Sigmoid colon (tissue), 7 donors: ENCODE measurements around the gene DAPK1. TPM values are rescaled to one million over a fixed set of nuclear protein-coding genes. Genes with fewer than 3 reads are reported as not detected.

Source experiments
- DNase-seq: peaks from one replicate; pipeline ENCODE4 v3.0.0-alpha.2; 2019
- H3K27ac ChIP-seq, 4 donors: fragments of 200-600 bp; sonication (generic); one replicate each; pipeline ENCODE4 v1.5.1; 2016 to 2019; ENCODE audit warnings: mild to moderate bottlenecking in 1 of 4
- H3K27me3 ChIP-seq, 3 donors: fragments of 200-600 bp; sonication (generic); one replicate each; pipeline ENCODE4 v1.5.1; 2019; ENCODE audit warnings: mild to moderate bottlenecking in 1 of 3
- H3K36me3 ChIP-seq, 4 donors: fragments of 200-600 bp; sonication (generic); one replicate each; pipeline ENCODE4 v1.5.1; 2016 to 2019
- H3K4me1 ChIP-seq, 4 donors: fragments of 200-600 bp; sonication (generic); one replicate each; pipeline ENCODE4 v1.5.1; 2017 to 2019
- H3K4me3 ChIP-seq, 4 donors: fragments of 200-600 bp; sonication (generic); one replicate each; pipeline ENCODE4 v1.5.1; 2017 to 2019; ENCODE audit warnings: mild to moderate bottlenecking in 2 of 4, moderate library complexity in 1 of 4
- H3K9me3 ChIP-seq, 4 donors: fragments of 200-600 bp in 3 of 4; sonication (generic) in 3 of 4; one replicate each; pipeline versions ENCODE4 v1.5.1 to v1.6.1; 2013 to 2019
- EP300 ChIP-seq, 4 donors: sonication (generic); formaldehyde crosslinking; IDR thresholded peaks; one replicate each; pipeline ENCODE4 v1.6.1; 2017; ENCODE audit warnings: antibody characterized with exemption in 4 of 4
- POLR2A ChIP-seq, 2 donors: fragments of 450-650 bp; IDR thresholded peaks; one replicate each; pipeline ENCODE4 v1.6.1; 2016; ENCODE audit warnings: antibody characterized with exemption in 2 of 2, mild to moderate bottlenecking in 2 of 2, moderate library complexity in 2 of 2
- POLR2AphosphoS5 ChIP-seq, 4 donors: sonication (generic); formaldehyde crosslinking; IDR thresholded peaks; one replicate each; pipeline ENCODE4 v1.6.1; 2017; ENCODE audit warnings: antibody characterized with exemption in 4 of 4
- WGBS, 2 donors: extraction: QIAGEN DNeasy Blood & Tissue Kit; methylation state at CpG; one replicate each; pipeline ENCODE4 v1.1.7; 2013; 5-methylcytosine and 5-hydroxymethylcytosine counted together
- intact Hi-C: fragments of 100-400 bp; cut with DNase I; formaldehyde crosslinking; loops from one replicate; pipeline ENCODE4 v1.15.1; 2023
- polyA plus RNA-seq, 3 donors: library from polyadenylated mRNA; stranded (reverse); fragments of 200-250 nt; gene quantifications; one replicate each; pipeline ENCODE4 v1.2.3, GENCODE V29; 2013
- total RNA-seq, 4 donors: library from RNA; depleted of rRNA; stranded (reverse); fragments of >200 nt; gene quantifications; one replicate each; pipeline ENCODE4 v1.1.0, GENCODE V29; 2016
- TF ChIP-seq, protein P1 (sequence below), 4 experiments: fragments of 450-650 bp in 3 of 4; fragments of 200-600 bp in 1 of 4; IDR thresholded peaks; one replicate each; pipeline ENCODE4 v1.5.1; 2016 to 2019; ENCODE audit warnings: antibody characterized with exemption in 4 of 4, mild to moderate bottlenecking in 3 of 4, moderate library complexity in 2 of 4
- donor health status: healthy with polysubstance abuse.
- donor health status: Bipolar disorder and iron deficiency.
- donor health status: healthy.

The DAPK1 gene
- total and polyA plus RNA-seq, 7 donors: 4.8 to 92.5 (median 78.1) TPM

DNA sequence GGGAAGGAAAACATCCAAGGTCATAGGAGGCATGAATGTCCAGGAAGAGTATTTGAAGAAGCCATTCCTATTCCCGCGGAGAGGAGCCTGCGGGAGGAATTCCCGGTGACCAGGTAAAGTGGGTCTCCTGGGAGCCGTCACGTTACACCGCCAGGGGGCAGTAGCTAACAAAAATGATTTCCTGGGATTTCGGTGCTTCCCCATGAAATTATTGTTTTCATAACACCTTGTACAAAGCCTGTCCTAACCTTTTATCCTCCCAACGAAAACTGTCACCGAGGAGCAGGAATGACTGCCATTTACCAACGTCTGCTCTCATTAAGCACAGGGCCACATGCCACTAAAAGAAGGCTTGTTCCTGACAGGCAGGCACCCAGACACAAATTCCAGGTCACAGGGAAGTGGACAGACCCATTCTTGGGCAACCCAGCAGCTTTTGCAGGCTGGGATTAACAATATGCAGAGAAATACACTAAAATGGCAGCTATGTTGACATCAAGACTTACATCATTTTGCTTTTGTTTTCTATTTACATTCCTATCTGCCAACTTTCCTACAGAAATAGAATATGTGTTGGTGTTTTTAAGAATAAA is 187.1 kb downstream of the DAPK1 start:
- Histone ChIP-seq H3K27ac (peak overlapping the region in 2 of 4 donors; percentile 59 to 66), H3K36me3 (peaks cover 0 to 37% (median 14%) of the 10 kb centered on the region in 4 donors), H3K9me3 (no peaks in the 10 kb centered on the region), H3K4me3 (no peak overlapping the region), H3K27me3 (no peaks in the 10 kb centered on the region), H3K4me1 (peaks cover 0 to 34% (median 29%) of the 10 kb centered on the region in 4 donors)
- TF ChIP-seq, protein P1, sequence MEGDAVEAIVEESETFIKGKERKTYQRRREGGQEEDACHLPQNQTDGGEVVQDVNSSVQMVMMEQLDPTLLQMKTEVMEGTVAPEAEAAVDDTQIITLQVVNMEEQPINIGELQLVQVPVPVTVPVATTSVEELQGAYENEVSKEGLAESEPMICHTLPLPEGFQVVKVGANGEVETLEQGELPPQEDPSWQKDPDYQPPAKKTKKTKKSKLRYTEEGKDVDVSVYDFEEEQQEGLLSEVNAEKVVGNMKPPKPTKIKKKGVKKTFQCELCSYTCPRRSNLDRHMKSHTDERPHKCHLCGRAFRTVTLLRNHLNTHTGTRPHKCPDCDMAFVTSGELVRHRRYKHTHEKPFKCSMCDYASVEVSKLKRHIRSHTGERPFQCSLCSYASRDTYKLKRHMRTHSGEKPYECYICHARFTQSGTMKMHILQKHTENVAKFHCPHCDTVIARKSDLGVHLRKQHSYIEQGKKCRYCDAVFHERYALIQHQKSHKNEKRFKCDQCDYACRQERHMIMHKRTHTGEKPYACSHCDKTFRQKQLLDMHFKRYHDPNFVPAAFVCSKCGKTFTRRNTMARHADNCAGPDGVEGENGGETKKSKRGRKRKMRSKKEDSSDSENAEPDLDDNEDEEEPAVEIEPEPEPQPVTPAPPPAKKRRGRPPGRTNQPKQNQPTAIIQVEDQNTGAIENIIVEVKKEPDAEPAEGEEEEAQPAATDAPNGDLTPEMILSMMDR (IDR thresholded peaks at IDR 0.05): peak; percentile 24 to 73 (median 60)
- no peak for TF ChIP-seq EP300 (IDR thresholded peaks at IDR 0.05)
- WGBS, 2 donors: 14 to 60% methylated on average over 11 of the region's 11 CpGs
- intact Hi-C loops: loop anchor here (2.0 to 5.0 kb wide), 5 partner anchors 43 to 703 kb away; partner anchors contain the start of genes CDK20, CTSL, SPATA31E1 and SPIN1
- DNase-seq: no peak

DNA sequence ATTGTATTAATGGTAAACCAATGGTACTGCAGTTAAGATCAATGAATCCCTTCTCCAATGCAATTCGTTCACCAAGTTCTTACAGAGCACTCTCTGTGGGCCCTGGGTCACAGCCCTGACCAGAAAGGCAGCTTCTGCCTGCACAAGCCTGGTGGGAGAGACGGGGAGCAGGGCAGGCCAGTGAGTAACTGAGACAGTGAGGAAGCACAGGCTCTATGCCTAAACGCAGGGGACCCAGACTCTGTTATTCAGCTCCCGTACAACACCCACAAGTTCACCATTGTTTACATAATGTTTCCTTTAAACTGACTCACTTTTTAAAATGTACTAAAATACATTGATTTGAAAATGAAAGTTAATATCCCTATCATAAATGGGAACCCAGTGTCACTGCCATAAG is 187.8 kb downstream of the DAPK1 start:
- no peaks in the 10 kb centered on the region for H3K27me3 ChIP-seq
- 74 to 76% methylated on average over 4 of the region's 4 CpGs for WGBS, 2 donors
- peak overlapping the region in 3 of 4 donors; percentile 48 to 66 (median 59) for H3K27ac ChIP-seq
- peaks cover 0 to 36% (median 14%) of the 10 kb centered on the region in 4 donors for H3K36me3 ChIP-seq
- no peak for DNase-seq
- H3K4me1 ChIP-seq: peaks cover 0 to 34% (median 29%) of the 10 kb centered on the region in 4 donors
- TF ChIP-seq, protein P1 (IDR thresholded peaks at IDR 0.05): no peak
- no peak for TF ChIP-seq EP300 (IDR thresholded peaks at IDR 0.05)
- no peak for TF ChIP-seq POLR2A (IDR thresholded peaks at IDR 0.05)
- TF ChIP-seq POLR2AphosphoS5 (IDR thresholded peaks at IDR 0.05): no peak
- intact Hi-C loops: loop anchor here (2.0 to 5.0 kb wide), 2 partner anchors 42 to 355 kb away; partner anchors contain the start of gene CTSL
- H3K4me3 ChIP-seq: no peak overlapping the region
- H3K9me3 ChIP-seq: no peaks in the 10 kb centered on the region

DNA sequence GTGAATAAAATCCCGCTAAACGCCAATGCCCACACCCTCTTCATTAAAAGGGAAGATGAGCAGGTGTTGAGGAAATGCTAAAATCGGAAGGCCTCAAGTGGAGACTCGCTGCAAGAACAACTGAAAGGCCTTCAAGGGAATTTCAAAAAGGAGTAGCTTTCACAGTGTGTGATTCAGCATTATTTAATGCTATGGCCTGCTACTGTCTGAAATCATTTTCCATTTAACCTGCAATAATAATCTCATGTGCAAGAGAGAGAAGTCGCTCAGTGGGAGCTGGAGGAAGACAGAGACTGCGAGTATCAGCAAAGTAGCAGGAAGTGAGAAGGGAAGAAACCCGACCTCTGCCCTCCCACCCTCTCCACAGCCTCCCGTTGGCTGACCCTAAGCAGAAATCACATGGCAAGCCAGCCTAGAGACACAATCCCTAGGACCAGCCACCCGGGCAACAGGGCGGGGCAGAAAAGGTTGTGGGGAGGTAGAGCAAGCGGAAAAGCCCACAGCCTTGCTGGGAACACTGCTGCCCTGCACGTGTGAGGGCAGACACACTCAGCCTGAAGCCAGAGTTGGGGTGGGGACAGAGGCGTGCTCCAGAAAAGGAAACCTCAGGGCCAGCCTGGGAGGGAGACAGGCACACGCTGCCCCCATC is 188.3 kb downstream of the DAPK1 start:
- no peaks in the 10 kb centered on the region for H3K9me3 ChIP-seq
- no peak overlapping the region for H3K4me3 ChIP-seq
- H3K27ac ChIP-seq: peak overlapping the region in 3 of 4 donors; percentile 48 to 66 (median 59)
- no peaks in the 10 kb centered on the region for H3K27me3 ChIP-seq
- peaks cover 0 to 33% (median 14%) of the 10 kb centered on the region in 4 donors for H3K36me3 ChIP-seq
- 60 to 71% methylated on average over 14 of the region's 14 CpGs for WGBS, 2 donors
- no peak for DNase-seq
- peaks cover 0 to 34% (median 29%) of the 10 kb centered on the region in 4 donors for H3K4me1 ChIP-seq
- intact Hi-C loops: loop anchor here (2.0 to 5.0 kb wide), 2 partner anchors 41 to 355 kb away; partner anchors contain the start of gene CTSL
- TF ChIP-seq, protein P1 (IDR thresholded peaks at IDR 0.05): no peak
- peak in 1 of 4 donors; percentile 14 for TF ChIP-seq POLR2AphosphoS5 (IDR thresholded peaks at IDR 0.05)

DNA sequence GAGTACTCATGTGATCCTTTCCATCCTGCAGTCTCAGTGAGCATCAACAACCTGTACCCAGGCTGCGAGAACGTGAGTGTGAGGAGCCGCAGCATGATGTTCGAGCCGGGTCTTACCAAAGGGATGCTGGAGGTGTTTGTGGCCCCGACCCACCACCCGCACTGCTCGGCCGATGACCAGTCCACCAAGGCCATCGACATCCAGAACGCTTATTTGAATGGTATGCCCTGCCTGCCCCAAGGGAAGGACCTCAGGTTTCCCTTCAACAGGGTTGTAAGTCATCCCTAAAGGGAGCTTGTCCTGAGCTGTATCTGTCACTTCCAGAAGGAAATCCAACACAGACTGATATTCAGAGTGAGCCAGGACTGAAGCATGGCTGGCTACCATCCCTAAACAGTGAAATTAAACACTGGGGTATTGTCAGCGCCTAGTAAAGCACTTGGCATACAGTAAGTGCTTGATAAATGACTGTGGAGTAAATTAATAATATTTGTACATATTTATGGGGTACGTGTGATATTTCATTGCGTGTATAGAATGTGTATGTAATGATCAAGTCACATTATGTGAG is 188.9 kb downstream of the DAPK1 start:
- H3K27ac ChIP-seq: peak overlapping the region in 3 of 4 donors; percentile 48 to 66 (median 59)
- intact Hi-C loops: loop anchor here (5.0 kb wide), 1 partner anchor 41 kb away; the partner anchor contains the start of gene CTSL
- 95 to 96% methylated on average over 14 of the region's 14 CpGs for WGBS, 2 donors

More for the DNA sequence above, 188.9 kb downstream of the DAPK1 start:
- TF ChIP-seq POLR2A (IDR thresholded peaks at IDR 0.05) (no peak), POLR2AphosphoS5 (IDR thresholded peaks at IDR 0.05) (no peak), EP300 (IDR thresholded peaks at IDR 0.05) (no peak)
- TF ChIP-seq, protein P1 (IDR thresholded peaks at IDR 0.05): no peak
- Histone ChIP-seq H3K4me3 (no peak overlapping the region), H3K27me3 (no peaks in the 10 kb centered on the region), H3K9me3 (no peaks in the 10 kb centered on the region), H3K4me1 (peaks cover 0 to 34% (median 29%) of the 10 kb centered on the region in 4 donors), H3K36me3 (peaks cover 0 to 27% (median 9%) of the 10 kb centered on the region in 4 donors)
- no peak for DNase-seq
